HG03520 (cell line): ENCODE results near the gene TTC6.

Experiments used
- ATAC-seq: cut with Tn5 transposase; IDR thresholded peaks from one replicate; pipeline ENCODE4 v1.9.1; 2021; ENCODE audit warnings: mild to moderate bottlenecking, moderate library complexity; ENCODE audit not compliant: unreplicated experiment

TTC6 gene

GRCh38 chr14:37584211-37585100 is 11.0 kb upstream of the TTC6 start:
- ATAC-seq, result no peak

- no peak for ATAC-seq
Measured at GRCh38 chr14:37585101-37585511, 10.3 kb upstream of the TTC6 start.

- no peak for ATAC-seq
Measured at GRCh38 chr14:37585971-37586796, 9.2 kb upstream of the TTC6 start.

GRCh38 chr14:37586797-37587130 is 8.7 kb upstream of the TTC6 start:
- ATAC-seq, result no peak

- no peak for ATAC-seq
Measured at GRCh38 chr14:37587131-37587803, 8.2 kb upstream of the TTC6 start.

- ATAC-seq, result no peak
Measured at GRCh38 chr14:37587881-37588666, 7.4 kb upstream of the TTC6 start.

GRCh38 chr14:37588667-37588955 is 6.8 kb upstream of the TTC6 start:
- no peak for ATAC-seq

GRCh38 chr14:37588956-37589714 is 6.3 kb upstream of the TTC6 start:
- ATAC-seq, result no peak

GRCh38 chr14:37589715-37590427 is 5.6 kb upstream of the TTC6 start:
- no peak for ATAC-seq

- ATAC-seq, result no peak
Measured at GRCh38 chr14:37590428-37591139, 4.8 kb upstream of the TTC6 start.

GRCh38 chr14:37591311-37591940 is 4.0 kb upstream of the TTC6 start:
- ATAC-seq, result no peak

GRCh38 chr14:37591941-37592481 is 3.4 kb upstream of the TTC6 start:
- no peak for ATAC-seq

GRCh38 chr14:37592482-37593408 is 2.7 kb upstream of the TTC6 start:
- no peak for ATAC-seq

- ATAC-seq, result no peak
Measured at GRCh38 chr14:37593511-37594237, 1.8 kb upstream of the TTC6 start.

- ATAC-seq, result no peak
Measured at GRCh38 chr14:37594238-37594970, 1.0 kb upstream of the TTC6 start.
